K562 (cell line): ENCODE measurements around the gene CDH3. TPM values are rescaled to one million over a fixed set of nuclear protein-coding genes. Genes with fewer than 3 reads are reported as not detected.

ENCODE experiments used
- polyA plus RNA-seq, 8 experiments: library from polyadenylated mRNA; depleted of rRNA in 4 of 8; stranded (reverse) in 5 of 8; unstranded in 3 of 8; fragments of >200 nt; fragmentation: Nextera tagmentation in 2 of 8; fragmentation: Illumina TruSeq in 1 of 8; extraction: Ambion mirVana in 2 of 8; extraction: Trizol in 1 of 8; gene quantifications; 2 replicates each; pipeline versions ENCODE4 v1.2.1 to v1.2.3, GENCODE V29; 2011 to 2014; ENCODE audit warnings: inconsistent platforms in 1 of 8, missing spikeins in 1 of 8
- total RNA-seq, 7 experiments: library from RNA; depleted of rRNA in 6 of 7; stranded (reverse); fragments of >200 nt in 6 of 7; fragmentation: Illumina TruSeq in 2 of 7; extraction: Trizol in 2 of 7; gene quantifications; 2 replicates each; pipeline versions ENCODE4 v1.2.1 to v1.2.3, GENCODE V29; 2011 to 2021; ENCODE audit warnings: low replicate concordance in 1 of 7
- TF ChIP-seq, protein P1 (sequence below), 2 experiments: fragments of 450-650 bp in 1 of 2; sonication (generic) in 1 of 2; formaldehyde crosslinking in 1 of 2; IDR thresholded peaks; 2 replicates each; pipeline versions ENCODE4 v1.7.1 to v1.9.0; 2016 to 2022; ENCODE audit warnings: inconsistent platforms in 1 of 2, mild to moderate bottlenecking in 1 of 2, missing genetic modification reagents in 1 of 2
- TF ChIP-seq, protein P2 (sequence below): fragments of 250-450 bp; sonication (Bioruptor Pico); IDR thresholded peaks from 2 replicates; pipeline ENCODE4 v1.5.0; 2020; ENCODE audit warnings: mild to moderate bottlenecking
- TF ChIP-seq, protein P3 (sequence below): fragments of 450-650 bp; IDR thresholded peaks from 2 replicates; pipeline ENCODE4 v1.6.1; 2018; ENCODE audit warnings: mild to moderate bottlenecking, low read depth; ENCODE audit not compliant: partially characterized antibody
- TF ChIP-seq, protein P4 (sequence below): sonication (generic); formaldehyde crosslinking; IDR thresholded peaks from 2 replicates; pipeline ENCODE4 v1.8.0; 2022; ENCODE audit warnings: mild to moderate bottlenecking, missing genetic modification reagents

CDH3 gene
- total and polyA plus RNA-seq, 9 of the 15 experiments (the other 6 are each of a cell fraction or from before 2014, with no cell fraction given), result 0.06 to 0.09 TPM; not detected in 7

DNA sequence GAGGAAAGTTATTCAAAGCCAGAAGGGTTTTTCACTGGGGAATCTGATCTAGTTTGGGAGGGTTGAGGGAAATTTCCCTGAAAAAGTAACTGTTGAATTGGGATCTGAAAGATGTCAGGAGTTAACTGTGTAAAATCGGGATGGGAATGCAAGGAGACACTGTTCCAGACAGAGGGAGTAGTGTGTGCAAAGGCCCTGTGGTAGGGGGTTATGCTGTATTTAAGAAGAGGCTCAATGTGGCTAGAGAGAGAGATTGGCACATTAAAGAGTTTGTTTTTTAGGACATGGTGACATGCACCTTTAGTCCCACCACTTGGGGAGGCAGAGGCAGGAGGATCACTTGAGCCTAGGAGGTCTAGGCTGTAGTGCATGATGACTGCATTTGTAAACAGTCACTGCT is 16.9 kb downstream of the CDH3 start (continued):
- TF ChIP-seq, protein P1, sequence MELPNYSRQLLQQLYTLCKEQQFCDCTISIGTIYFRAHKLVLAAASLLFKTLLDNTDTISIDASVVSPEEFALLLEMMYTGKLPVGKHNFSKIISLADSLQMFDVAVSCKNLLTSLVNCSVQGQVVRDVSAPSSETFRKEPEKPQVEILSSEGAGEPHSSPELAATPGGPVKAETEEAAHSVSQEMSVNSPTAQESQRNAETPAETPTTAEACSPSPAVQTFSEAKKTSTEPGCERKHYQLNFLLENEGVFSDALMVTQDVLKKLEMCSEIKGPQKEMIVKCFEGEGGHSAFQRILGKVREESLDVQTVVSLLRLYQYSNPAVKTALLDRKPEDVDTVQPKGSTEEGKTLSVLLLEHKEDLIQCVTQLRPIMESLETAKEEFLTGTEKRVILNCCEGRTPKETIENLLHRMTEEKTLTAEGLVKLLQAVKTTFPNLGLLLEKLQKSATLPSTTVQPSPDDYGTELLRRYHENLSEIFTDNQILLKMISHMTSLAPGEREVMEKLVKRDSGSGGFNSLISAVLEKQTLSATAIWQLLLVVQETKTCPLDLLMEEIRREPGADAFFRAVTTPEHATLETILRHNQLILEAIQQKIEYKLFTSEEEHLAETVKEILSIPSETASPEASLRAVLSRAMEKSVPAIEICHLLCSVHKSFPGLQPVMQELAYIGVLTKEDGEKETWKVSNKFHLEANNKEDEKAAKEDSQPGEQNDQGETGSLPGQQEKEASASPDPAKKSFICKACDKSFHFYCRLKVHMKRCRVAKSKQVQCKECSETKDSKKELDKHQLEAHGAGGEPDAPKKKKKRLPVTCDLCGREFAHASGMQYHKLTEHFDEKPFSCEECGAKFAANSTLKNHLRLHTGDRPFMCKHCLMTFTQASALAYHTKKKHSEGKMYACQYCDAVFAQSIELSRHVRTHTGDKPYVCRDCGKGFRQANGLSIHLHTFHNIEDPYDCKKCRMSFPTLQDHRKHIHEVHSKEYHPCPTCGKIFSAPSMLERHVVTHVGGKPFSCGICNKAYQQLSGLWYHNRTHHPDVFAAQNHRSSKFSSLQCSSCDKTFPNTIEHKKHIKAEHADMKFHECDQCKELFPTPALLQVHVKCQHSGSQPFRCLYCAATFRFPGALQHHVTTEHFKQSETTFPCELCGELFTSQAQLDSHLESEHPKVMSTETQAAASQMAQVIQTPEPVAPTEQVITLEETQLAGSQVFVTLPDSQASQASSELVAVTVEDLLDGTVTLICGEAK (IDR thresholded peaks at IDR 0.05), result no peak
- TF ChIP-seq, protein P1 (CRISPR knock-in tag; IDR thresholded peaks at IDR 0.05), result no peak
- TF ChIP-seq, protein P2, sequence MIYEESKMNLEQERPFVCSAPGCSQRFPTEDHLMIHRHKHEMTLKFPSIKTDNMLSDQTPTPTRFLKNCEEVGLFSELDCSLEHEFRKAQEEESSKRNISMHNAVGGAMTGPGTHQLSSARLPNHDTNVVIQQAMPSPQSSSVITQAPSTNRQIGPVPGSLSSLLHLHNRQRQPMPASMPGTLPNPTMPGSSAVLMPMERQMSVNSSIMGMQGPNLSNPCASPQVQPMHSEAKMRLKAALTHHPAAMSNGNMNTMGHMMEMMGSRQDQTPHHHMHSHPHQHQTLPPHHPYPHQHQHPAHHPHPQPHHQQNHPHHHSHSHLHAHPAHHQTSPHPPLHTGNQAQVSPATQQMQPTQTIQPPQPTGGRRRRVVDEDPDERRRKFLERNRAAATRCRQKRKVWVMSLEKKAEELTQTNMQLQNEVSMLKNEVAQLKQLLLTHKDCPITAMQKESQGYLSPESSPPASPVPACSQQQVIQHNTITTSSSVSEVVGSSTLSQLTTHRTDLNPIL, result no peak
- TF ChIP-seq, protein P3, sequence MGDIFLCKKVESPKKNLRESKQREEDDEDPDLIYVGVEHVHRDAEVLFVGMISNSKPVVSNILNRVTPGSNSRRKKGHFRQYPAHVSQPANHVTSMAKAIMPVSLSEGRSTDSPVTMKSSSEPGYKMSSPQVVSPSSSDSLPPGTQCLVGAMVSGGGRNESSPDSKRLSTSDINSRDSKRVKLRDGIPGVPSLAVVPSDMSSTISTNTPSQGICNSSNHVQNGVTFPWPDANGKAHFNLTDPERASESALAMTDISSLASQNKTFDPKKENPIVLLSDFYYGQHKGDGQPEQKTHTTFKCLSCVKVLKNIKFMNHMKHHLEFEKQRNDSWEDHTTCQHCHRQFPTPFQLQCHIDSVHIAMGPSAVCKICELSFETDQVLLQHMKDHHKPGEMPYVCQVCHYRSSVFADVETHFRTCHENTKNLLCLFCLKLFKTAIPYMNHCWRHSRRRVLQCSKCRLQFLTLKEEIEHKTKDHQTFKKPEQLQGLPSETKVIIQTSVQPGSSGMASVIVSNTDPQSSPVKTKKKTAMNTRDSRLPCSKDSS, result no peak
- TF ChIP-seq, protein P4, sequence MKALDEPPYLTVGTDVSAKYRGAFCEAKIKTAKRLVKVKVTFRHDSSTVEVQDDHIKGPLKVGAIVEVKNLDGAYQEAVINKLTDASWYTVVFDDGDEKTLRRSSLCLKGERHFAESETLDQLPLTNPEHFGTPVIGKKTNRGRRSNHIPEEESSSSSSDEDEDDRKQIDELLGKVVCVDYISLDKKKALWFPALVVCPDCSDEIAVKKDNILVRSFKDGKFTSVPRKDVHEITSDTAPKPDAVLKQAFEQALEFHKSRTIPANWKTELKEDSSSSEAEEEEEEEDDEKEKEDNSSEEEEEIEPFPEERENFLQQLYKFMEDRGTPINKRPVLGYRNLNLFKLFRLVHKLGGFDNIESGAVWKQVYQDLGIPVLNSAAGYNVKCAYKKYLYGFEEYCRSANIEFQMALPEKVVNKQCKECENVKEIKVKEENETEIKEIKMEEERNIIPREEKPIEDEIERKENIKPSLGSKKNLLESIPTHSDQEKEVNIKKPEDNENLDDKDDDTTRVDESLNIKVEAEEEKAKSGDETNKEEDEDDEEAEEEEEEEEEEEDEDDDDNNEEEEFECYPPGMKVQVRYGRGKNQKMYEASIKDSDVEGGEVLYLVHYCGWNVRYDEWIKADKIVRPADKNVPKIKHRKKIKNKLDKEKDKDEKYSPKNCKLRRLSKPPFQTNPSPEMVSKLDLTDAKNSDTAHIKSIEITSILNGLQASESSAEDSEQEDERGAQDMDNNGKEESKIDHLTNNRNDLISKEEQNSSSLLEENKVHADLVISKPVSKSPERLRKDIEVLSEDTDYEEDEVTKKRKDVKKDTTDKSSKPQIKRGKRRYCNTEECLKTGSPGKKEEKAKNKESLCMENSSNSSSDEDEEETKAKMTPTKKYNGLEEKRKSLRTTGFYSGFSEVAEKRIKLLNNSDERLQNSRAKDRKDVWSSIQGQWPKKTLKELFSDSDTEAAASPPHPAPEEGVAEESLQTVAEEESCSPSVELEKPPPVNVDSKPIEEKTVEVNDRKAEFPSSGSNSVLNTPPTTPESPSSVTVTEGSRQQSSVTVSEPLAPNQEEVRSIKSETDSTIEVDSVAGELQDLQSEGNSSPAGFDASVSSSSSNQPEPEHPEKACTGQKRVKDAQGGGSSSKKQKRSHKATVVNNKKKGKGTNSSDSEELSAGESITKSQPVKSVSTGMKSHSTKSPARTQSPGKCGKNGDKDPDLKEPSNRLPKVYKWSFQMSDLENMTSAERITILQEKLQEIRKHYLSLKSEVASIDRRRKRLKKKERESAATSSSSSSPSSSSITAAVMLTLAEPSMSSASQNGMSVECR (CRISPR knock-in tag), result no peak
